ENCODE data around the gene CYB5D1.

Gene CYB5D1

DNA sequence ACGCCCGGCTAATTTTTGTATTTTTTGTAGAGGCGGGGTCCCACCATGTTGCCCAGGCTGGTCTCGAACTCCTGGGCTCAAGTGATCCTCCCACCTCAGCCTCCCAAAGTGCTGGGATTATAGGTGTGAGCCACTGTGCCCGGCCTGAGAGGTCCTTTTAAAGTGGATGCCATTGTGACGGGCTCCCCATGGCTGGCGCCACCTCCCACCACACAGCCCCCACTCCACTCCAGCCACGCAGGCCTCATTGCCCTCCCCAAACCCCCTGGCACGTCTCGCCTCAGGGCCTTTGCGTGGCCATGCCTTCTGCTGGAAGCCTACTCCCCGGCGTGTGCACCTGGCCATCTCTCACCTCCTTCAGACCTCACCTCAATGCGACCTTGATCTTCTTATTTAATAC lies 35.7 kb upstream of the CYB5D1 start:
- H3K4me1 ChIP-seq (ENCODE audit: control insufficient read depth, low read depth, low read length), result peaks cover 3% of the 10 kb centered on the region
- no peak overlapping the region for H3K9ac ChIP-seq (ENCODE audit: low read length)
- no peak overlapping the region for H3K4me3 ChIP-seq (ENCODE audit: low read length)
- H3K27me3 ChIP-seq (ENCODE audit: control insufficient read depth, insufficient read depth, low read length), result peaks cover 20% of the 10 kb centered on the region
- no peaks in the 10 kb centered on the region for H3K36me3 ChIP-seq (ENCODE audit: control insufficient read depth, low read depth, low read length)
- no peaks in the 10 kb centered on the region for H3K9me3 ChIP-seq (ENCODE audit: control insufficient read depth, low read depth, low read length)
- H3K27ac ChIP-seq (ENCODE audit: low read length), result no peak overlapping the region

DNA sequence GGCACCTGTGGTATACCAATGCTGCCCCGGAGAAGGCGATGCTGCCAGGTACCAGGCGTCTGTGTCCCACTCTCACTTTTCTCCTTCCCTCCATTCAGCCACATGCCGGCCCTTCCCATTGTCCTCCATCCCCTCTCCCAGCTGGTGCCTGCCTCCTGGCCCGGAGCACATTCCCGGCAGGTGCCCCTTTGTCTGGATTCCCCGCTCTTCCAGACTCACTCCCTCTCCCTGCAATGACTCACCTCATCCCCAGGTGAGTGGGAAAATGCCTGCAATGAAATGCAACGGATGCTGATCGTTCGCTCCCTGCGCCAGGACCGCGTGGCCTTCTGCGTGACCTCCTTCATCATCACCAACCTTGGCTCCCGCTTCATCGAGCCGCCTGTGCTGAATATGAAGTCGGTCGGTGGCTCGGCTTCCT lies 34.2 kb upstream of the CYB5D1 start:
- peaks cover 20% of the 10 kb centered on the region for H3K27me3 ChIP-seq (ENCODE audit: control insufficient read depth, insufficient read depth, low read length)
- H3K9me3 ChIP-seq (ENCODE audit: control insufficient read depth, low read depth, low read length), result no peaks in the 10 kb centered on the region
- H3K36me3 ChIP-seq (ENCODE audit: control insufficient read depth, low read depth, low read length), result no peaks in the 10 kb centered on the region
- H3K9ac ChIP-seq (ENCODE audit: low read length), result no peak overlapping the region
- H3K4me3 ChIP-seq (ENCODE audit: low read length), result no peak overlapping the region
- H3K4me1 ChIP-seq (ENCODE audit: control insufficient read depth, low read depth, low read length), result peaks cover 3% of the 10 kb centered on the region
- no peak overlapping the region for H3K27ac ChIP-seq (ENCODE audit: low read length)

DNA sequence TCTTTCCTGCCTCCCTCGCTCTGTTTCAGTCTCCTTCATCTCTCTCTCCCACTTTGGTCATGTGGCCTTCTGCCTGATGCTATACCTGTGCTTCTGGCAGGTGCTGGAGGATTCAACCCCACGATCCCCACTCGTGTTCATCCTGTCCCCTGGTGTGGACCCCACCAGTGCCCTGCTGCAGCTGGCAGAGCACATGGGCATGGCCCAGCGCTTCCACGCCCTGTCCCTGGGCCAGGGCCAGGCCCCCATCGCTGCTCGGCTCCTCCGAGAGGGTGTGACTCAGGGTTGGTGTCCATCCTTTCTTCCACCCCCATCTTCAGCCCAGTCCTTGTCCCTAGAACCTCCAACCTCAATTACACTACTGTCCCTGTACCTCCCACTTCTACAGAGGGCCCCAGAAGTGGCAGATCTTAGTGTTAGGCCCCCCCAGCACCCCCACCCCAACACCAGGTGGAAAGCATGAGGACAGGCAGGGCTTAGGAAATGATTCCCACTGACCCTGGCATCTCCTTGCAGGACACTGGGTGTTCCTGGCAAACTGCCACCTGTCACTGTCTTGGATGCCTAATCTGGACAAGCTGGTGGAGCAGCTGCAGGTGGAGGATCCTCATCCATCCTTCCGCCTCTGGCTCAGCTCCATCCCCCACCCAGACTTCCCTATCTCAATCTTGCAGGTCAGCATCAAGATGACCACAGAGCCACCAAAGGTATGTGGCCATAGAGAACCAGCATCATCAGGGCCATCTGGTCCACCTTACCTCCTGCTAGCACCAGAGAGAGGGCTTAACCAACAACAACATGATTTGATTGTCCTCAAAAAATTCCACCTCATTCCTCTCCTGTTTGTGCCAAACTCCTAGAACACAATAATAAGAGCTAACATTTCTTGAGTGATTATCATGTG lies 33.5 kb upstream of the CYB5D1 start:
- H3K27ac ChIP-seq (ENCODE audit: low read length), result no peak overlapping the region

DNA sequence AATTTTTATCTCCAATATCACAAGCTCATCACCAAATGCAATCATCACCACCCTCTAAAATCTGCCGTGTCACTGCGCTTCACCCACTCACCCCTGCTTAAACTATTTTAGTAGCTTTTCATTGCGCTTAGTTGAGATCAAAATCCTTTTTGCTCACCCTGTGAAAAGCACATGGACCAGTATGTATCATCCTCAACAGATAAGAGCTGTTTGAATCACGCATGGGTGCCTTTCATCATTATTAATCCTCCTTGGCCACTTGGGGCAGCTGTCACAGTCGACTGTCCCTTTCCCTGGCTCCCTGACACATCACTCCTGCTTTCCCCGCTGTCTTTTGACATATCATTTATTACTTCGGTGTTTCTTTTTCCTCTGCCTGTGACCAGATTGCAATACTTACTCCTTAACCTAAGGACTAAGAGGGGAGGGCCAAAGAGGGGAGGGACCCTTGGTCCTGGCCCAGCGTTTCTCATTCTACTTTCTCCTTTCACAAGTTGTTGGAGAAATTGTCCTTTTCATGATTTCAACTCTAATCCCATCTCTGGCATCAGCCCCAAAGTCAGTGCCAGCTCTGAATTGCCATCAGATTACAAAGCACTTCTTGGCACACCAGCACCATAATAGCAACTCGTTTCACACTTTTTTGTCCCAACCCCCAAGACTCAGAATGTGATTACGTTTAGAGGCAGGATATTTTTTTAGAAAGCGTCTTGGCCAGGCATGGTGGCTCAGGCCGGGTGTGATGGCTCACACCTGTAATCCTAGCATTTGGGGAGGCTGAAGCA lies 32.4 kb upstream of the CYB5D1 start:
- Histone ChIP-seq H3K27ac (ENCODE audit: low read length) (no peak overlapping the region), H3K9ac (ENCODE audit: low read length) (no peak overlapping the region), H3K27me3 (ENCODE audit: control insufficient read depth, insufficient read depth, low read length) (peaks cover 21% of the 10 kb centered on the region), H3K4me1 (ENCODE audit: control insufficient read depth, low read depth, low read length) (peaks cover 3% of the 10 kb centered on the region), H3K4me3 (ENCODE audit: low read length) (no peak overlapping the region), H3K9me3 (ENCODE audit: control insufficient read depth, low read depth, low read length) (no peaks in the 10 kb centered on the region), H3K36me3 (ENCODE audit: control insufficient read depth, low read depth, low read length) (no peaks in the 10 kb centered on the region)

More for the DNA sequence above, 33.5 kb upstream of the CYB5D1 start:
- H3K9ac ChIP-seq (ENCODE audit: low read length), result no peak overlapping the region
- H3K9me3 ChIP-seq (ENCODE audit: control insufficient read depth, low read depth, low read length), result no peaks in the 10 kb centered on the region
- peaks cover 3% of the 10 kb centered on the region for H3K4me1 ChIP-seq (ENCODE audit: control insufficient read depth, low read depth, low read length)
- peaks cover 20% of the 10 kb centered on the region for H3K27me3 ChIP-seq (ENCODE audit: control insufficient read depth, insufficient read depth, low read length)
- H3K36me3 ChIP-seq (ENCODE audit: control insufficient read depth, low read depth, low read length), result no peaks in the 10 kb centered on the region
- H3K4me3 ChIP-seq (ENCODE audit: low read length), result no peak overlapping the region

DNA sequence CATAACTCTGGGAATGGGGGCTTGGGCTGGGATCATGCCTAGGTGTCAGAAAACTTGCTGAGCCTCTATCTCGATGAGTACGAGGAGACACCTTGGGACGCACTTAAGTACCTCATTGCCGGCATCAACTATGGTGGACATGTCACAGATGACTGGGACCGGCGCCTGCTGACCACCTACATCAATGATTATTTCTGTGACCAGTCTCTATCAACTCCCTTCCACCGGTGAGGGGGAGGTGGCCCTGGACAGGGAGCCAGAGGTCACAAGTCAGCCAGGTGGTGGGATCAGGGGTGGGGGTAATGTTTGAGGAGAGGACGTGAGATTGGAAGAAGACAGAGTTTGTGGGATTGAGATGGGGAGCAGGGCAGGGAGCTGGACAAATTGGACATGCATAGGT lies 27.2 kb upstream of the CYB5D1 start:
- no peak overlapping the region for H3K4me3 ChIP-seq (ENCODE audit: low read length)
- peaks cover 6% of the 10 kb centered on the region for H3K4me1 ChIP-seq (ENCODE audit: control insufficient read depth, low read depth, low read length)
- H3K36me3 ChIP-seq (ENCODE audit: control insufficient read depth, low read depth, low read length), result no peaks in the 10 kb centered on the region
- no peak overlapping the region for H3K27ac ChIP-seq (ENCODE audit: low read length)
- H3K9ac ChIP-seq (ENCODE audit: low read length), result no peak overlapping the region
- peaks cover 33% of the 10 kb centered on the region for H3K27me3 ChIP-seq (ENCODE audit: control insufficient read depth, insufficient read depth, low read length)
- no peaks in the 10 kb centered on the region for H3K9me3 ChIP-seq (ENCODE audit: control insufficient read depth, low read depth, low read length)

DNA sequence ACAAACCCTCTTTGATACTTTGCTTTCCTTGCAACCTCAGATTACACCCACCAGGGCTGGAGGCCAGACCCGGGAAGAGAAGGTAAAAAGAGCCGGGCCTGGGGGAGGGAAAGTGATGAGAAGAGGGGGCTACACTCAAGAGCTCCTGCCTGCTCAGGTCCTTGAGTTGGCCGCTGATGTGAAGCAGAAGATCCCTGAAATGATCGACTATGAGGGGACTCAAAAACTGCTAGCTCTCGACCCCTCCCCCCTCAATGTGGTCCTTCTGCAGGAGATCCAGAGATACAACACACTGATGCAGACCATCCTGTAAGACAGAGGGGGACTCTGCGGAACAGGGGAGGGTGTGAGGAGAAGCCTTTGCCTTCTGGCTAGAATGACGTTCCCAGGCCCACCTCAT lies 26.6 kb upstream of the CYB5D1 start:
- Histone ChIP-seq H3K27me3 (ENCODE audit: control insufficient read depth, insufficient read depth, low read length) (peaks cover 33% of the 10 kb centered on the region), H3K4me3 (ENCODE audit: low read length) (no peak overlapping the region), H3K27ac (ENCODE audit: low read length) (no peak overlapping the region), H3K9me3 (ENCODE audit: control insufficient read depth, low read depth, low read length) (no peaks in the 10 kb centered on the region), H3K4me1 (ENCODE audit: control insufficient read depth, low read depth, low read length) (peaks cover 6% of the 10 kb centered on the region), H3K36me3 (ENCODE audit: control insufficient read depth, low read depth, low read length) (no peaks in the 10 kb centered on the region), H3K9ac (ENCODE audit: low read length) (no peak overlapping the region)

DNA sequence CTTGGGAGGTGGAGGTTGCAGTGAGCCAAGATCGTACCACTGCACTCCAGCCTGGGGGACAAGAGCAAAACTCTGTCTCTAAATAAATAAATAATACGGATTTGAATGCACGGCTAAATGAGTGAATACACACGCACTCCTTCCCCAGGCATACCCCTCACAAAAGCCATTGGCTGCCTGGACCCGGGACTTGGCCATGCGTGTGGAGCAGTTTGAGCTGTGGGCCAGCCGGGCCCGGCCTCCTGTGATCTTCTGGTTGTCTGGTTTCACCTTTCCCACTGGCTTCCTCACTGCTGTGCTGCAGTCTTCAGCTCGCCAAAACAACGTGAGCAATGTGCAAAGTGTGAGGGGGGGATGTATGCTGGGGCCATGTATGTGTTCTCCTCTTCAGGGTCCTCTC lies 25.4 kb upstream of the CYB5D1 start:
- Histone ChIP-seq H3K9me3 (ENCODE audit: control insufficient read depth, low read depth, low read length) (no peaks in the 10 kb centered on the region), H3K4me3 (ENCODE audit: low read length) (no peak overlapping the region), H3K9ac (ENCODE audit: low read length) (no peak overlapping the region), H3K27me3 (ENCODE audit: control insufficient read depth, insufficient read depth, low read length) (peaks cover 33% of the 10 kb centered on the region), H3K27ac (ENCODE audit: low read length) (no peak overlapping the region), H3K36me3 (ENCODE audit: control insufficient read depth, low read depth, low read length) (no peaks in the 10 kb centered on the region), H3K4me1 (ENCODE audit: control insufficient read depth, low read depth, low read length) (peaks cover 11% of the 10 kb centered on the region)

DNA sequence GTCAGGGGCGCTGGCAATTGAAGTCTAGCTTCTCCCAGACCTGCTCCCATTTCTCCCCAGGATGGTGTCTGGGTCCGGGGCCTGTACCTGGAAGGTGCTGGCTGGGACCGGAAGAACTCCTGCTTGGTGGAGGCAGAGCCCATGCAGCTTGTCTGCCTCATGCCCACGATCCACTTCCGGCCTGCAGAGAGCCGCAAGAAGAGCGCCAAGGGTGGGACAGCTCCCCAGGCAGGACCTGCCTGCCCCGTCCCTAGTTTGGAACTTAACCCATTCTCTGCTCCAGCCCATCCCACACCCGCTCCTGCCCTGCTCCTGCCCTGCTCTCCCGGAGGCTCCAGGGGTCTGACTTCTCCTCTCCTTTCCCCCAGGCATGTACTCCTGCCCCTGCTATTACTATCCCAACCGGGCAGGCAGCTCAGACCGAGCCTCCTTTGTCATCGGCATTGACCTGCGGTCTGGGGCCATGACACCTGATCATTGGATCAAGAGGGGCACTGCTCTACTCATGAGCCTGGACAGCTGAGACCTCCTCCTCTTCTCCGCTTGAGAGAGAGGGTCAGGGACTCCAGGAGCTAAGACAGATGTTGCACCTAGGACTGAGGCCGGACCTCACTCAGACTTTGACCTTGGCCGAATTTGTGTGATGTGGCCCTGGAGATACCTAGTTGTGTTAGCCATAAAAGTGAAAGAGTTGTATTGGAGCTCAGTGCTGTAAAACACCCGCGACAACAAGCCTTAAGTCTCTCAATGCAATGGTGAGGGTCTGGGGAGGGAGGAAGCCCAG lies 24.6 kb upstream of the CYB5D1 start:
- H3K36me3 ChIP-seq (ENCODE audit: control insufficient read depth, low read depth, low read length), result no peaks in the 10 kb centered on the region
- H3K27me3 ChIP-seq (ENCODE audit: control insufficient read depth, insufficient read depth, low read length), result peaks cover 33% of the 10 kb centered on the region
- no peak overlapping the region for H3K27ac ChIP-seq (ENCODE audit: low read length)
- H3K4me1 ChIP-seq (ENCODE audit: control insufficient read depth, low read depth, low read length), result peaks cover 16% of the 10 kb centered on the region
- no peak overlapping the region for H3K9ac ChIP-seq (ENCODE audit: low read length)
- H3K9me3 ChIP-seq (ENCODE audit: control insufficient read depth, low read depth, low read length), result no peaks in the 10 kb centered on the region
- H3K4me3 ChIP-seq (ENCODE audit: low read length), result peak overlapping the region; percentile 58

DNA sequence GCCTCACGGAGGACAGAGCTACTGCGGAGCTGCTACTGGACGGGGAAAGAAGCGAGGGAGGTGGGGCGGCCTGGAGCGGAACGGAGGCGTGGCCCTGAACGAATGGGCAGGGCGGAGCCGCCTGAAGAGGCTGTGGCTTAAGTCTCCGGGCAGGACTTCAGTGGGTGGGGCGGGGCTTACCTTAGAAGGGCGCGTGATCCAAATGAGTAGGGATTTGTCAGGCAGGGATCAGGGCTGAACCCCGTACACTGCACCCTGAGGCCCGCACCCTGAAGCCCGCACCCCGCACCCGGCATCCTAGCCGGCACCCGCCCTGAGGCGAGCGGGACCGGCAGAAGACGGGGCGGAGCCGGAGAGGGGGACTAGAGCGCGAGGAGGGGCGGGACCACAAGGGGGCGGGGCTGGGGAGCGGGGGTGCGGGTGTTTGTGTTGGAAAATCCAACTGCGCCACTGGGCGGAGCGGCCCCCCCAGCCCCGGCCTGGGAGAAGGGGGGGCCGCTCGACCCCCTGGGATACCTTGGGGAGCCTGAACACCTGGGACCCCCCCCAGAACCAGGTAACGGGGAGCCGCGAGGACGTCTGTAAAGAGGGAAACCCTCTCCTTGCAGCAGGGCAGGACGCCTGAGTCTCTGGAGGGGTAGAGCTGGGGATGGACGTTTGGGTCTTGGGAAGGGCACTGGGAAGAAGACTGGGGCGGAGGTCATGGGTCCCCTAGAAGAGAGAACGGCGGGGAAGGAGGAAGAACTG lies 23.8 kb upstream of the CYB5D1 start, which contains the start of gene KDM6B:
Gene KDM6B (plus strand): TSS at position 423 of the 747 bp plus-strand sequence. CDS start 11,338 bp downstream, outside the sequence.
- Histone ChIP-seq H3K36me3 (ENCODE audit: control insufficient read depth, low read depth, low read length) (no peaks in the 10 kb centered on the region), H3K9me3 (ENCODE audit: control insufficient read depth, low read depth, low read length) (no peaks in the 10 kb centered on the region), H3K4me3 (ENCODE audit: low read length) (peak within 1 kb of the TSS; percentile 58), H3K4me1 (ENCODE audit: control insufficient read depth, low read depth, low read length) (peaks cover 22% of the 10 kb centered on the region), H3K9ac (ENCODE audit: low read length) (peak within 1 kb of the TSS; percentile 47), H3K27ac (ENCODE audit: low read length) (peak within 1 kb of the TSS; percentile 19), H3K27me3 (ENCODE audit: control insufficient read depth, insufficient read depth, low read length) (peaks cover 38% of the 10 kb centered on the region)

DNA sequence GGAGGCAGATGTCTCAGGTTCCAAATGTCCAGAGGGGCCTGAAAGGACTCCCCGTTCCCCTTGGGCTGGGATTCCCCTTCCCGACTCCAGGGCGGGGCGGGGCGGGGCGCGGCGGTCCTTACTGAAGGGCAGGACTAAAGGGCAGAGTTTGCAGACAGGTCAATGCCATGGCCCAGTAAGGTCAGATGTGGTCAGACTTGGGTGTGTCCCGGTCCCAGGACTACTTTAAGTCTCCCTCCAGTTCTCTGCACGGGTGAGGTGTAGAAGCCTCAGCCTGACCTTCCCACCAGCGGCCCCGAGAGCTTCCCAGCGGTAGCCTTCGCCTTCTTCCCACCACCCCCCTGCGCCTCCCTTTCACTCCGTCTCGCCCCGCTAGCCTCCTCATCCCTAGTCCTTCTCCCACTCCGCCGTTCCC lies 23.3 kb upstream of the CYB5D1 start:
- H3K27ac ChIP-seq (ENCODE audit: low read length), result no peak overlapping the region
- no peaks in the 10 kb centered on the region for H3K9me3 ChIP-seq (ENCODE audit: control insufficient read depth, low read depth, low read length)
- no peaks in the 10 kb centered on the region for H3K36me3 ChIP-seq (ENCODE audit: control insufficient read depth, low read depth, low read length)
- H3K4me1 ChIP-seq (ENCODE audit: control insufficient read depth, low read depth, low read length), result peaks cover 22% of the 10 kb centered on the region
- peak overlapping the region; percentile 47 for H3K9ac ChIP-seq (ENCODE audit: low read length)
- H3K27me3 ChIP-seq (ENCODE audit: control insufficient read depth, insufficient read depth, low read length), result peaks cover 44% of the 10 kb centered on the region
- H3K4me3 ChIP-seq (ENCODE audit: low read length), result peak overlapping the region; percentile 58
